Body of pancreas (tissue), 4 donors: ENCODE results near the gene EML6. TPM values are rescaled to one million over a fixed set of nuclear protein-coding genes. Genes with fewer than 3 reads are reported as not detected.

Experiments
- ATAC-seq: fragments of 150-250 bp; one replicate; pipeline ENCODE4 v1.9.1; 2016
- DNase-seq, 4 donors: peaks; one replicate each; pipeline ENCODE4 v3.0.0-alpha.2; 2019
- H3K27ac ChIP-seq, 4 donors: fragments of 200-600 bp; sonication (generic); 1 replicate in 3 of 4; 2 replicates in 1 of 4; pipeline versions ENCODE4 v1.5.1 to v1.6.1; 2016 to 2019; ENCODE audit warnings: mild to moderate bottlenecking in 1 of 4, mixed read lengths in 1 of 4, moderate library complexity in 1 of 4
- H3K27me3 ChIP-seq, 2 donors: fragments of 200-600 bp; sonication (generic); one replicate each; pipeline ENCODE4 v1.6.0; 2016; ENCODE audit warnings: mild to moderate bottlenecking in 1 of 2
- H3K36me3 ChIP-seq, 2 donors: fragments of 200-600 bp; sonication (generic); replicated peaks in 1 of 2; 2 replicates each; pipeline ENCODE4 v1.5.1; 2016; ENCODE audit warnings: low read depth in 2 of 2; ENCODE audit not compliant: insufficient read depth in 1 of 2
- H3K4me1 ChIP-seq: fragments of 200-600 bp; sonication (generic); one replicate; pipeline ENCODE4 v1.6.0; 2016
- H3K4me3 ChIP-seq, 2 donors: fragments of 200-600 bp; sonication (generic); 1 replicate in 1 of 2; 2 replicates in 1 of 2; pipeline ENCODE4 v1.5.1; 2016 to 2019
- H3K9me3 ChIP-seq, 3 donors: fragments of 200-600 bp; sonication (generic); 1 replicate in 2 of 3; 2 replicates in 1 of 3; pipeline ENCODE4 v1.5.1; 2016
- POLR2A ChIP-seq, 3 donors: fragments of 450-650 bp; IDR thresholded peaks; one replicate each; pipeline ENCODE4 v1.6.1; 2016; ENCODE audit warnings: antibody characterized with exemption in 3 of 3, mild to moderate bottlenecking in 2 of 3
- WGBS, 2 donors: methylation state at CpG; one replicate each; pipeline ENCODE4 v1.1.5; 2017; 5-methylcytosine and 5-hydroxymethylcytosine counted together
- intact Hi-C: fragments of 100-400 bp; cut with DNase I; formaldehyde crosslinking; loops from one replicate; pipeline ENCODE4 v1.15.1; 2023
- total RNA-seq, 2 donors: library from RNA; depleted of rRNA; stranded (reverse); fragments of >200 nt; gene quantifications; one replicate each; pipeline ENCODE4 v1.1.0, GENCODE V29; 2016
- TF ChIP-seq, protein P1 (sequence below), 7 experiments: fragments of 450-650 bp in 4 of 7; fragments of 200-600 bp in 3 of 7; sonication (generic) in 3 of 7; IDR thresholded peaks; one replicate each; pipeline ENCODE4 v1.5.1; 2016 to 2019; ENCODE audit warnings: antibody characterized with exemption in 7 of 7

The EML6 gene
- total RNA-seq, 2 donors from 2014 or later, result 2.3 to 2.6 TPM

DNA sequence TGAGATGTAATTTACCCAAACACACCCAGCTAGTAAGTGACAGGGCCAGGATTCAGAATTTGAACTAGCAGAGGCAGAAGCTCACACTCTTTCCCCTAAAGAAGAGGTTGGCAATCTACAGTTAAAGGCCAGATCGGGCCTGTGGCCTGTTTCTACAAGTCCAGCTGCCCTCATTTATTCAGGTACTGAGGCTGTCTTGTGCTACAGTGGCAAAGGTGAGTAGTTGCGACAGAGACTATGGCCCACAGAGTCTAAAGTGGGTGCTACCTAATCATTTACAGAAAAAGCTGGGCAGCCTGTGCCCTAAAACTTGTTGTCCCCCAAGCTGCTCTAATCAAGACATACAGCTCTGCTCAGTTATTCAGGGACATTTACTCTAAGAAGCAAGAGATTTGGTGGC is 240.0 kb downstream of the EML6 start:
- WGBS, 2 donors, result 90 to 94% methylated on average over 2 of the region's 2 CpGs
- Histone ChIP-seq H3K36me3 (no peaks in the 10 kb centered on the region), H3K27ac (no peak overlapping the region), H3K4me1 (no peaks in the 10 kb centered on the region), H3K4me3 (no peak overlapping the region), H3K9me3 (no peaks in the 10 kb centered on the region), H3K27me3 (no peaks in the 10 kb centered on the region)
- no peak for TF ChIP-seq POLR2A (IDR thresholded peaks at IDR 0.05)
- TF ChIP-seq, protein P1, sequence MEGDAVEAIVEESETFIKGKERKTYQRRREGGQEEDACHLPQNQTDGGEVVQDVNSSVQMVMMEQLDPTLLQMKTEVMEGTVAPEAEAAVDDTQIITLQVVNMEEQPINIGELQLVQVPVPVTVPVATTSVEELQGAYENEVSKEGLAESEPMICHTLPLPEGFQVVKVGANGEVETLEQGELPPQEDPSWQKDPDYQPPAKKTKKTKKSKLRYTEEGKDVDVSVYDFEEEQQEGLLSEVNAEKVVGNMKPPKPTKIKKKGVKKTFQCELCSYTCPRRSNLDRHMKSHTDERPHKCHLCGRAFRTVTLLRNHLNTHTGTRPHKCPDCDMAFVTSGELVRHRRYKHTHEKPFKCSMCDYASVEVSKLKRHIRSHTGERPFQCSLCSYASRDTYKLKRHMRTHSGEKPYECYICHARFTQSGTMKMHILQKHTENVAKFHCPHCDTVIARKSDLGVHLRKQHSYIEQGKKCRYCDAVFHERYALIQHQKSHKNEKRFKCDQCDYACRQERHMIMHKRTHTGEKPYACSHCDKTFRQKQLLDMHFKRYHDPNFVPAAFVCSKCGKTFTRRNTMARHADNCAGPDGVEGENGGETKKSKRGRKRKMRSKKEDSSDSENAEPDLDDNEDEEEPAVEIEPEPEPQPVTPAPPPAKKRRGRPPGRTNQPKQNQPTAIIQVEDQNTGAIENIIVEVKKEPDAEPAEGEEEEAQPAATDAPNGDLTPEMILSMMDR (IDR thresholded peaks at IDR 0.05), result no peak
- ATAC-seq (no peak), DNase-seq (no peak)
- intact Hi-C loops, result no loop called here

DNA sequence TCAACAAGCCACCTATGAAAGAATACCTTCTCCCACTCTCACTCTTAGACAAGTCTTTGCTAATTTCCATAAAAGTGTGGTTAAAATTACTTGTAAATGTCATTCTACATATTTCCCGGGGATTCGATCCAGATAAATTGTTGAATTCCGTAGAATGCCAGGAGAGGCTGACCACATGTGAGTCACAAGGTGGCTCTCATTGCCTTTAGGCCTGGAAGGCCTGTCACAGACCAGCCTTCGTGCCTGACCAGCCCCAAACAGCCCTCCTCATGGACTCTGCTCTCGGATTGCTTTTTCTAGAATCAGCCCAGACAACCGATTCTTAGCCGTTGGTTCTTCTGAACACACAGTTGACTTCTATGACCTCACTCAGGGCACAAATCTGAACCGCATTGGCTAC is 240.8 kb downstream of the EML6 start:
- Histone ChIP-seq H3K27ac (no peak overlapping the region), H3K4me1 (no peaks in the 10 kb centered on the region), H3K4me3 (no peak overlapping the region), H3K27me3 (no peaks in the 10 kb centered on the region), H3K9me3 (no peaks in the 10 kb centered on the region), H3K36me3 (no peaks in the 10 kb centered on the region)
- intact Hi-C loops, result no loop called here
- WGBS, 2 donors, result 85 to 88% methylated on average over 8 of the region's 8 CpGs
- TF ChIP-seq POLR2A (IDR thresholded peaks at IDR 0.05), result no peak
- TF ChIP-seq, protein P1 (IDR thresholded peaks at IDR 0.05), result no peak
- ATAC-seq, result no peak
- DNase-seq, result no peak

DNA sequence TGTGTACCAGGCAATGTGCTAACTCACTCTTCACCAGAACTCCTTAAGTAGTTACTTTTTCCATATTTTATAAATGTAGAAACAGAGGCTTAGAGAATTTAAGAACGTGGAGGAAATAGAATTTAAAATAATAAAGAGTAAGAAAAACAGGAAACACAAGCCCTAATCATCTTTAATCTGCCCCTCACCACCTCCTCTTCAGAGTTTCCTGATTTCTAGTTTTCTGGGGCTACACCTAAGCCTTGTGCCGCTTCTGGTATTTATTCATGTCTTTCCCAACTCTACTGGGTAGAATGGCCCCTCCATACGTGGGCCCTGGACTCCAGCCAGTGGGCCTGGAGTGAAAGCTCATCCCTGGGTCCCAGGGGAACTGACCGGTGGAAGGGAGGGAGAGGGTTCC is 241.4 kb downstream of the EML6 start:
- H3K9me3 ChIP-seq, result no peaks in the 10 kb centered on the region
- intact Hi-C loops, result no loop called here
- no peak overlapping the region for H3K27ac ChIP-seq
- TF ChIP-seq, protein P1 (IDR thresholded peaks at IDR 0.05), result no peak
- TF ChIP-seq POLR2A (IDR thresholded peaks at IDR 0.05), result no peak
- no peak overlapping the region for H3K4me3 ChIP-seq
- no peak for ATAC-seq
- H3K4me1 ChIP-seq, result no peaks in the 10 kb centered on the region
- no peak for DNase-seq
- peaks cover 0 to 1% of the 10 kb centered on the region in 2 donors for H3K36me3 ChIP-seq
- no peaks in the 10 kb centered on the region for H3K27me3 ChIP-seq
- 57 to 61% methylated on average over 4 of the region's 4 CpGs for WGBS, 2 donors

DNA sequence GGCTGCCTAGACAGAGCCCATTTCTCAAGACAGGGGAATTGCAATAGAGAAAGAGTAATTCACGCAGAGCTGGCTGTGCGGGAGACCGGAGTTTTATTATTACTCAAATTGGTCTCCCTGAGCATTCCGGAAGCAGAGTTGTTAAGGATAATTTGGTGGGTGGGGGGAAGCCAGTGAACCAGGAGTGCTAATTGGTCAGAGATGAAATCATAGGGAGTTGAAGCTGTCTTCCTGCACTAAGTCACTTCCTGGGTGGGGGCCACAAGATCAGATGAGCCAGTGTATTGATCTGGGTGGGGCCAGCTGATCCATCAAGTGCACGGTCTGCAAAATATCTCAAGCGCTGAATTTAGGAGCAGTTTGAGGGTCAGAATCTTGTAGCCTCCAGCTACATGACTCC is 242.0 kb downstream of the EML6 start:
- no peak for ATAC-seq
- Histone ChIP-seq H3K4me1 (no peaks in the 10 kb centered on the region), H3K27ac (no peak overlapping the region), H3K9me3 (no peaks in the 10 kb centered on the region), H3K36me3 (peaks cover 0 to 4% of the 10 kb centered on the region in 2 donors), H3K27me3 (no peaks in the 10 kb centered on the region), H3K4me3 (no peak overlapping the region)
- WGBS, 2 donors, result 92 to 97% methylated on average over 6 of the region's 6 CpGs
- intact Hi-C loops, result no loop called here
- no peak for DNase-seq
- TF ChIP-seq, protein P1 (IDR thresholded peaks at IDR 0.05), result no peak
- no peak for TF ChIP-seq POLR2A (IDR thresholded peaks at IDR 0.05)

DNA sequence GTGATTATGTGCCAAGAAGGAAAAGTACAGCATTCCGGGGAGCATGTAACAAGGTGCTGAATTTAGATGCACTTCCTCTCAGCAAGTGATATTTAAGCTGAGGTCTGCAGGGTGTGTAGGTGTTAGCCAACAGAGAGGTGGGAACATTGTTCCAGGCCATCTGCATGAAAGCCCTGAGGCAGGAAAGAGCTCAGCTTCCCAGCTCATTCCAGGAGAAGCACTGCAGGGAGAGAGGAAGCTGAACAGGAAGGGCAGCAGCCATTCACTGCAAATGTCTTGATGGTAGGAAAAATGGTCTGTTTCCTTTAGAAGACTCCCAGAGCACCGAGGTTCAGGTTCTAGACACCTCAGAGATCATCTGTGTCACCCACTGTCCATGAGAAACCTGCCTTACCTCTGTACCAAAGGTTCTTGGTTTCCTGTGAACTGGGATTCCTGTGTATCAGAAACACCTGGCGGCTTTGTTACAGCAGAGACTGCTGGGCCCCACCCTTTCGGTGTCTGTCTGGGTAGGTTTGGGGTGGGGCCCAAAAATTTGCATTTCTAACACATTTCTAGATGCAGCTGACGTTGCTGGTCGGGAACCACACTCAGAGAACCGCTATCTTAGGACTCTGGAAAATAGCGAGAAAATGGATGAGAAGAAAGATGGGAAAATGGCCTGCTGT is 242.8 kb downstream of the EML6 start:
- no peaks in the 10 kb centered on the region for H3K27me3 ChIP-seq
- no peaks in the 10 kb centered on the region for H3K9me3 ChIP-seq
- no peak overlapping the region for H3K4me3 ChIP-seq
- ATAC-seq (no peak), DNase-seq (no peak)
- TF ChIP-seq, protein P1 (IDR thresholded peaks at IDR 0.05), result no peak
- TF ChIP-seq POLR2A (IDR thresholded peaks at IDR 0.05), result no peak
- WGBS, 2 donors, result 81 to 89% methylated on average over 8 of the region's 8 CpGs
- H3K27ac ChIP-seq, result no peak overlapping the region
- H3K4me1 ChIP-seq, result no peaks in the 10 kb centered on the region
- intact Hi-C loops, result no loop called here
- H3K36me3 ChIP-seq, result peaks cover 0 to 4% of the 10 kb centered on the region in 2 donors
